DMS 273 treated with DMSO at 0.1 percent for 48 hours (cell line): ENCODE measurements around the gene BMPR1A.
"Not testable (repeated sequence)": the region's sequence is repeated elsewhere in the genome, so short reads cannot be mapped to it uniquely, and the experiment has no call there.

ENCODE experiments used
- DNase-seq: peaks from one replicate; lab custom pipeline; 2025; lab: John Stamatoyannopoulos, UW

The BMPR1A gene

GRCh38 chr10:86849181-86849894 lies 92.9 kb downstream of the BMPR1A start:
- DNase-seq = no peak

- no peak for DNase-seq
Measured at GRCh38 chr10:86850481-86850880, 94.1 kb downstream of the BMPR1A start.

- DNase-seq = no peak
Measured at GRCh38 chr10:86851328-86852207, 95.1 kb downstream of the BMPR1A start.

- DNase-seq = not testable (repeated sequence)
Measured at GRCh38 chr10:86853582-86853981, 97.2 kb downstream of the BMPR1A start.

GRCh38 chr10:86855513-86855912 lies 99.1 kb downstream of the BMPR1A start:
- DNase-seq = no peak

GRCh38 chr10:86856156-86856555 lies 99.7 kb downstream of the BMPR1A start:
- no peak for DNase-seq

GRCh38 chr10:86857128-86857721 lies 100.8 kb downstream of the BMPR1A start:
- no peak for DNase-seq

- no peak for DNase-seq
Measured at GRCh38 chr10:86858011-86858410, 101.6 kb downstream of the BMPR1A start.

- DNase-seq = no peak
Measured at GRCh38 chr10:86861351-86861750, 104.9 kb downstream of the BMPR1A start.

GRCh38 chr10:86862373-86862772 lies 106.0 kb downstream of the BMPR1A start:
- no peak for DNase-seq

- DNase-seq = no peak
Measured at GRCh38 chr10:86862786-86863483, 106.5 kb downstream of the BMPR1A start.

GRCh38 chr10:86863484-86863842 lies 107.0 kb downstream of the BMPR1A start:
- DNase-seq = no peak

- not testable (repeated sequence) for DNase-seq
Measured at GRCh38 chr10:86865011-86865811, 108.8 kb downstream of the BMPR1A start.

- DNase-seq = no peak
Measured at GRCh38 chr10:86867149-86867548, 110.7 kb downstream of the BMPR1A start.

GRCh38 chr10:86868353-86868752 lies 111.9 kb downstream of the BMPR1A start:
- no peak for DNase-seq

- DNase-seq = no peak
Measured at GRCh38 chr10:86870679-86871078, 114.3 kb downstream of the BMPR1A start.

GRCh38 chr10:86871563-86872183 lies 115.3 kb downstream of the BMPR1A start:
- no peak for DNase-seq

GRCh38 chr10:86872757-86873156 lies 116.3 kb downstream of the BMPR1A start:
- DNase-seq = no peak

- no peak for DNase-seq
Measured at GRCh38 chr10:86876748-86877147, 120.3 kb downstream of the BMPR1A start.

GRCh38 chr10:86878983-86879713 lies 122.7 kb downstream of the BMPR1A start:
- no peak for DNase-seq
